ENCODE data around the gene DYRK1B. TPM values are rescaled to one million over a fixed set of nuclear protein-coding genes. Genes with fewer than 3 reads are reported as not detected.

The DYRK1B gene
- total RNA-seq, 2 donors from 2014 or later: 18.2 to 48.7 TPM

DNA sequence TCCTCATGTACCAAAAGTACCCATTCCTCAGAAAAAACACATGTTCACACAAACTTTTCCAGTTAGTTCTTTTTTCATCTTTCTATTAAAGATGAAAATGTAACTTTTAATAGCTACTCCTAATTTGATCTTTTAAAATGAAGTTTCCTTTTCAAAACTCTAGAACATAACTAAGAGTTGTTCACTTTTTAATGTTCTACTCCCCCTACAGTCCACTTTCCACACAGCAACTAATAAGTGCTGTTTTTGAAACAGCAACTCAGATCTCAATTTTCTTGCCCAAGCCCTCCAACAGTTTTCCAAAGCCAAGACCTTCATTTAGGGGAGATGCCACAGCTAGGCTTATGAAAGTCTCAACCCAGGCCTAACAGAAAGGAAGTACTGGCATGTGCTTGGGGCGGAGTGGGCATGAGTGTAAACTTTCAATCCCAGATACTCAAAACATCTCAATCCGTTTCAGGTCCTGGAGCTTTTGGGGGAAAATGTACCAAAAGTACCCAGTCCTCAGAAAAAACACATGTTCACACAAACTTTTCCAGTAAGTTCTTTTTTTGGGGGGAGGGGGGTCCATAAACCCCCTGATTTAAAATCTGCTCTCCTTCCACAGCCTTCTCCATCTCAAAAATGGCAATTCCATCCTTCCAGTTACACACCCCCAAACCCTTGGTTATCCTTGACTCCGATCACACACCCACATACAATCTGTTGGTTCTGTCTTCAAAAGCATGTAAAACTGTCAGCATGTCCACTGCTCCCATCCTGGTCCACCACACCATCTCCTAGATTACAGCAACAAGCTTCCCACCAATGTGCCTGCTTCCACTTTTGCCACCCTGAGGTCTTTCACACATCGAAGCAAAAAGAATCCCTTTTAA is 10.2 kb upstream of the DYRK1B start:
- no peak overlapping the region for H3K4me3 ChIP-seq
- no peak for TF ChIP-seq POLR2AphosphoS5 (IDR thresholded peaks at IDR 0.05)
- no peak for TF ChIP-seq POLR2A (IDR thresholded peaks at IDR 0.05)
- peak in 3 of 4 experiments; percentile 44 to 54 (median 53) for TF ChIP-seq CTCF (IDR thresholded peaks at IDR 0.05)
- no peaks in the 10 kb centered on the region for H3K27me3 ChIP-seq (replicated peaks; ENCODE audit: insufficient read depth)
- H3K27ac ChIP-seq: no peak overlapping the region
- no peak for DNase-seq (ENCODE audit: low spot score)
- intact Hi-C loops (cut with DNase I): loop anchor here (2.0 kb wide), 1 partner anchor 51 kb away; no protein-coding TSS in a partner anchor
- WGBS: 53% methylated on average over 4 of the region's 4 CpGs
- H3K4me1 ChIP-seq (replicated peaks): peaks cover 6% of the 10 kb centered on the region
- no peaks in the 10 kb centered on the region for H3K9me3 ChIP-seq
- H3K36me3 ChIP-seq: peaks cover 0 to 8% of the 10 kb centered on the region in 2 donors

GRCh38 chr19:39842693-39843435 is 8.9 kb upstream of the DYRK1B start:
- Histone ChIP-seq H3K4me3 (no peak overlapping the region), H3K4me1 (replicated peaks) (peaks cover 6% of the 10 kb centered on the region)

DNA sequence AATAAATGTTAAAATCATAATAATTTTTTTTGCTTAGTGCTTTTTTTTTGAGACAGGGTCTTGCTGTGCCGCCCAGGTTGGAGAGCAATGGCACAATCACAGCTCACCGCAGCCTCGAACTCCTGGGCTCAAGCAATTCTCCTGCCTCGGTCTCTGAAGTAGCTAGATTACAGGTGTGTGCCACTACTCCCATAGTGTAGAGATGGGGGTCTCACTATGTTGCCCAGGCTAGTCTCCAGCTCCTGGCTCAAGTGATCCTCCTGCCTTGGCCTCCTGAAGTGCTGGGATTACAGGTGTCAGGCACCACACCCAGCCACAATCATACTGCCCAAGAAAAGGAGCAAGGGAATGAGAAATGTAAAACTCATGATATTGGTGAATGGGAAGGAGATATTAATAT is 7.1 kb upstream of the DYRK1B start:
- H3K4me3 ChIP-seq: no peak overlapping the region
- 87% methylated on average over 4 of the region's 4 CpGs for WGBS
- no peaks in the 10 kb centered on the region for H3K27me3 ChIP-seq (replicated peaks; ENCODE audit: insufficient read depth)
- TF ChIP-seq POLR2A (IDR thresholded peaks at IDR 0.05): no peak
- TF ChIP-seq CTCF (IDR thresholded peaks at IDR 0.05): no peak
- no peak for TF ChIP-seq POLR2AphosphoS5 (IDR thresholded peaks at IDR 0.05)
- H3K4me1 ChIP-seq (replicated peaks): peaks cover 6% of the 10 kb centered on the region
- no peak for DNase-seq (ENCODE audit: low spot score)
- H3K36me3 ChIP-seq: peaks cover 5 to 11% of the 10 kb centered on the region in 2 donors
- no peak overlapping the region for H3K27ac ChIP-seq
- no peaks in the 10 kb centered on the region for H3K9me3 ChIP-seq
- intact Hi-C loops (cut with DNase I): no loop called here

More at GRCh38 chr19:39842693-39843435, 8.9 kb upstream of the DYRK1B start:
- intact Hi-C loops (cut with DNase I): no loop called here
- Histone ChIP-seq H3K9me3 (no peaks in the 10 kb centered on the region), H3K27ac (peak overlapping the region in 1 of 2 donors; percentile 31), H3K36me3 (peaks cover 0 to 8% of the 10 kb centered on the region in 2 donors), H3K27me3 (replicated peaks; ENCODE audit: insufficient read depth) (no peaks in the 10 kb centered on the region)
- DNase-seq (ENCODE audit: low spot score): no peak
- TF ChIP-seq POLR2A (IDR thresholded peaks at IDR 0.05) (no peak), POLR2AphosphoS5 (IDR thresholded peaks at IDR 0.05) (no peak), CTCF (IDR thresholded peaks at IDR 0.05) (no peak)
- WGBS: 82% methylated on average over 7 of the region's 7 CpGs

- Histone ChIP-seq H3K4me1 (replicated peaks) (peaks cover 6% of the 10 kb centered on the region), H3K27ac (no peak overlapping the region), H3K27me3 (replicated peaks; ENCODE audit: insufficient read depth) (no peaks in the 10 kb centered on the region), H3K36me3 (peaks cover 5 to 11% of the 10 kb centered on the region in 2 donors), H3K4me3 (no peak overlapping the region), H3K9me3 (no peaks in the 10 kb centered on the region)
- 93% methylated on average over 17 of the region's 17 CpGs for WGBS
- intact Hi-C loops (cut with DNase I): no loop called here
- no peak for TF ChIP-seq POLR2AphosphoS5 (IDR thresholded peaks at IDR 0.05)
- TF ChIP-seq CTCF (IDR thresholded peaks at IDR 0.05): no peak
- no peak for TF ChIP-seq POLR2A (IDR thresholded peaks at IDR 0.05)
- no peak for DNase-seq (ENCODE audit: low spot score)
These were observed 6.5 kb upstream of the DYRK1B start for GRCh38 chr19:39840492-39840891.
